WTC11 (cell line): Measurements from ENCODE around the gene ZNF80. TPM values are rescaled to one million over a fixed set of nuclear protein-coding genes. Genes with fewer than 3 reads are reported as not detected.

Source experiments
- total RNA-seq: library from RNA; stranded (reverse); gene quantifications from 3 replicates; pipeline ENCODE4 v1.2.3, GENCODE V29; 2021

ZNF80 gene
- total RNA-seq, 1 experiment from 2014 or later: not detected

Other genes starting within 250 kb of the ZNF80 start
- 1.6 to 1.7 TPM (median 1.7 TPM) in 3 replicates for gene CCDC191, start 181.1 kb downstream of the ZNF80 start, total RNA-seq
- 35.5 to 40.0 TPM (median 38.3 TPM) in 3 replicates for gene QTRT2, start 180.8 kb downstream of the ZNF80 start, total RNA-seq
- gene DRD3, start 58.5 kb downstream of the ZNF80 start, total RNA-seq: 0.11 to 0.27 TPM (median 0.17 TPM) in 3 replicates
- gene TIGIT, start 56.5 kb upstream of the ZNF80 start, total RNA-seq: 0.04 to 0.07 TPM (median 0.05 TPM) in 3 replicates